IgD-negative memory B cell (primary cell): ENCODE data around the gene LGR6. TPM values are rescaled to one million over a fixed set of nuclear protein-coding genes. Genes with fewer than 3 reads are reported as not detected.
A peak's percentile ranks its signal among the peaks of the same experiment; 100 is the strongest.
"Not testable (repeated sequence)": the region's sequence is repeated elsewhere in the genome, so short reads cannot be mapped to it uniquely, and the experiment has no call there.

Experiments used
- H3K27ac Mint-ChIP-seq, 3 donors: one replicate each; pipeline ENCODE4 v1.8.0; 2020 to 2022; ENCODE audit warnings: mild to moderate bottlenecking in 3 of 3, mixed read lengths in 3 of 3, moderate library complexity in 1 of 3
- H3K27me3 Mint-ChIP-seq: one replicate; pipeline ENCODE4 v1.8.0; 2021; ENCODE audit warnings: mixed read lengths
- H3K36me3 Mint-ChIP-seq: one replicate; pipeline ENCODE4 v1.8.0; 2020; ENCODE audit warnings: mild to moderate bottlenecking, mixed read lengths
- H3K4me1 Mint-ChIP-seq, 3 donors: one replicate each; pipeline ENCODE4 v1.8.0; 2020 to 2022; ENCODE audit warnings: mixed read lengths in 3 of 3, mild to moderate bottlenecking in 1 of 3
- H3K4me3 Mint-ChIP-seq, 4 donors: one replicate each; pipeline ENCODE4 v1.8.0; 2020 to 2022; ENCODE audit warnings: mild to moderate bottlenecking in 4 of 4, mixed read lengths in 4 of 4, moderate library complexity in 3 of 4
- H3K9me3 Mint-ChIP-seq, 3 donors: one replicate each; pipeline ENCODE4 v1.8.0; 2020 to 2021; ENCODE audit warnings: mixed read lengths in 3 of 3, mild to moderate bottlenecking in 1 of 3
- polyA plus RNA-seq: library from polyadenylated mRNA; unstranded; fragments of 300-500 nt; fragmentation: Illumina TruSeq; gene quantifications from one replicate; pipeline ENCODE4 v1.2.3, GENCODE V29; 2021

The LGR6 gene
- polyA plus RNA-seq, 1 donor from 2014 or later: not detected

GRCh38 chr1:202317941-202318925 is 124.6 kb downstream of the LGR6 start:
- Mint-ChIP-seq H3K36me3 (no peaks in the 10 kb centered on the region), H3K4me3 (no peak overlapping the region), H3K27ac (no peak overlapping the region), H3K27me3 (peaks cover 6% of the 10 kb centered on the region), H3K4me1 (no peaks in the 10 kb centered on the region), H3K9me3 (no peaks in the 10 kb centered on the region)

- H3K27ac Mint-ChIP-seq: no peak overlapping the region
These were observed 125.9 kb downstream of the LGR6 start for GRCh38 chr1:202319381-202320080.

GRCh38 chr1:202320081-202320405 is 126.4 kb downstream of the LGR6 start:
- Mint-ChIP-seq H3K27ac (no peak overlapping the region), H3K4me3 (no peak overlapping the region), H3K9me3 (no peaks in the 10 kb centered on the region), H3K4me1 (no peaks in the 10 kb centered on the region), H3K36me3 (no peaks in the 10 kb centered on the region), H3K27me3 (peaks cover 4% of the 10 kb centered on the region)

More at GRCh38 chr1:202319381-202320080, 125.9 kb downstream of the LGR6 start:
- Mint-ChIP-seq H3K36me3 (no peaks in the 10 kb centered on the region), H3K9me3 (no peaks in the 10 kb centered on the region), H3K4me1 (no peaks in the 10 kb centered on the region), H3K27me3 (peaks cover 4% of the 10 kb centered on the region), H3K4me3 (no peak overlapping the region)

GRCh38 chr1:202323731-202324130 is 130.1 kb downstream of the LGR6 start:
- Mint-ChIP-seq H3K36me3 (no peaks in the 10 kb centered on the region), H3K27me3 (peaks cover 4% of the 10 kb centered on the region), H3K27ac (no peak overlapping the region), H3K9me3 (no peaks in the 10 kb centered on the region), H3K4me1 (no peaks in the 10 kb centered on the region), H3K4me3 (no peak overlapping the region)

- no peak overlapping the region for H3K27ac Mint-ChIP-seq
- peaks cover 3% of the 10 kb centered on the region for H3K27me3 Mint-ChIP-seq
- H3K4me3 Mint-ChIP-seq: no peak overlapping the region
- H3K4me1 Mint-ChIP-seq: no peaks in the 10 kb centered on the region
- H3K36me3 Mint-ChIP-seq: no peaks in the 10 kb centered on the region
- H3K9me3 Mint-ChIP-seq: no peaks in the 10 kb centered on the region
These were observed 131.0 kb downstream of the LGR6 start for GRCh38 chr1:202324646-202325045.

- peaks cover 3% of the 10 kb centered on the region for H3K36me3 Mint-ChIP-seq
- H3K4me3 Mint-ChIP-seq: no peak overlapping the region
- H3K27me3 Mint-ChIP-seq: no peaks in the 10 kb centered on the region
- no peaks in the 10 kb centered on the region for H3K9me3 Mint-ChIP-seq
- no peak overlapping the region for H3K27ac Mint-ChIP-seq
- no peaks in the 10 kb centered on the region for H3K4me1 Mint-ChIP-seq
These were observed 136.3 kb downstream of the LGR6 start for GRCh38 chr1:202329891-202330290.

GRCh38 chr1:202333861-202334260 is 140.3 kb downstream of the LGR6 start:
- peaks cover 5% of the 10 kb centered on the region for H3K36me3 Mint-ChIP-seq
- no peaks in the 10 kb centered on the region for H3K4me1 Mint-ChIP-seq
- H3K4me3 Mint-ChIP-seq: no peak overlapping the region
- no peaks in the 10 kb centered on the region for H3K9me3 Mint-ChIP-seq
- peak overlapping the region in 1 of 3 donors; percentile 60 for H3K27ac Mint-ChIP-seq
- no peaks in the 10 kb centered on the region for H3K27me3 Mint-ChIP-seq

- no peaks in the 10 kb centered on the region for H3K36me3 Mint-ChIP-seq
- peaks cover 20 to 28% (median 26%) of the 10 kb centered on the region in 3 donors for H3K4me1 Mint-ChIP-seq
- H3K27me3 Mint-ChIP-seq: no peaks in the 10 kb centered on the region
- peak overlapping the region in 3 of 4 donors; percentile 48 to 94 (median 87) for H3K4me3 Mint-ChIP-seq
- peak overlapping the region in 1 of 3 donors; percentile 80 for H3K27ac Mint-ChIP-seq
- H3K9me3 Mint-ChIP-seq: peaks cover 0 to 1% (median 0%) of the 10 kb centered on the region in 3 donors
These were observed 150.2 kb downstream of the LGR6 start for GRCh38 chr1:202343652-202344349.

- H3K4me1 Mint-ChIP-seq: peaks cover 19 to 25% (median 23%) of the 10 kb centered on the region in 3 donors
- H3K36me3 Mint-ChIP-seq: no peaks in the 10 kb centered on the region
- peak overlapping the region; percentile 90 to 98 (median 94) for H3K4me3 Mint-ChIP-seq
- no peaks in the 10 kb centered on the region for H3K27me3 Mint-ChIP-seq
- H3K27ac Mint-ChIP-seq: peak overlapping the region; percentile 31 to 96 (median 93)
- no peaks in the 10 kb centered on the region for H3K9me3 Mint-ChIP-seq
These were observed 154.5 kb downstream of the LGR6 start for GRCh38 chr1:202348005-202348508.

GRCh38 chr1:202348509-202349205 is 155.1 kb downstream of the LGR6 start, which contains the start of gene PPP1R12B:
Gene PPP1R12B, plus strand, starts transcription at chr1:202348699. Its CDS starts 153 bp downstream, at chr1:202348852.
- Mint-ChIP-seq H3K4me1 (peaks cover 17 to 22% (median 19%) of the 10 kb centered on the region in 3 donors), H3K4me3 (peak within 1 kb of the TSS; percentile 90 to 98 (median 94)), H3K27ac (peak within 1 kb of the TSS; percentile 31 to 96 (median 93)), H3K9me3 (no peaks in the 10 kb centered on the region), H3K36me3 (no peaks in the 10 kb centered on the region), H3K27me3 (no peaks in the 10 kb centered on the region)

- H3K36me3 Mint-ChIP-seq: no peaks in the 10 kb centered on the region
- H3K27ac Mint-ChIP-seq: peak overlapping the region in 2 of 3 donors; percentile 29 to 60
- peaks cover 15 to 20% (median 19%) of the 10 kb centered on the region in 3 donors for H3K4me1 Mint-ChIP-seq
- H3K9me3 Mint-ChIP-seq: no peaks in the 10 kb centered on the region
- no peaks in the 10 kb centered on the region for H3K27me3 Mint-ChIP-seq
- peak overlapping the region; percentile 90 to 98 (median 94) for H3K4me3 Mint-ChIP-seq
These were observed 155.8 kb downstream of the LGR6 start for GRCh38 chr1:202349206-202349928.

GRCh38 chr1:202351725-202352124 is 158.1 kb downstream of the LGR6 start:
- no peaks in the 10 kb centered on the region for H3K27me3 Mint-ChIP-seq
- no peaks in the 10 kb centered on the region for H3K36me3 Mint-ChIP-seq
- H3K27ac Mint-ChIP-seq: no peak overlapping the region
- peaks cover 15 to 23% (median 22%) of the 10 kb centered on the region in 3 donors for H3K4me1 Mint-ChIP-seq
- no peak overlapping the region for H3K4me3 Mint-ChIP-seq
- no peaks in the 10 kb centered on the region for H3K9me3 Mint-ChIP-seq

GRCh38 chr1:202352583-202353197 is 159.1 kb downstream of the LGR6 start:
- H3K9me3 Mint-ChIP-seq, H3K27me3 Mint-ChIP-seq, H3K27ac Mint-ChIP-seq, H3K4me3 Mint-ChIP-seq, H3K36me3 Mint-ChIP-seq: not testable (repeated sequence)
- peaks cover 15 to 23% (median 22%) of the 10 kb centered on the region in 3 donors for H3K4me1 Mint-ChIP-seq
